Epithelial cell of proximal tubule (primary cell): ENCODE measurements around the gene CABYR. TPM values are rescaled to one million over a fixed set of nuclear protein-coding genes. Genes with fewer than 3 reads are reported as not detected.

ENCODE experiments used
- DNase-seq: peaks from one replicate; pipeline ENCODE4 v3.0.0-alpha.2; 2011; ENCODE audit warnings: low read depth
- H3K4me3 ChIP-seq: 2 replicates; pipeline ENCODE4 v1.5.1; 2011; ENCODE audit warnings: low read depth, mild to moderate bottlenecking, low read length
- CTCF ChIP-seq: conservative IDR thresholded peaks from 2 replicates; pipeline ENCODE4 v1.5.1; 2012; ENCODE audit warnings: low read depth, mild to moderate bottlenecking, low read length
- total RNA-seq: library from RNA; depleted of rRNA; stranded (reverse); fragments of >200 nt; gene quantifications from 2 replicates; pipeline ENCODE4 v1.2.3, GENCODE V29; 2015

CABYR gene
- total RNA-seq, 1 donor from 2014 or later = 15.7 TPM

GRCh38 chr18:24103320-24104021 is 35.4 kb upstream of the CABYR start:
- no peak overlapping the region for H3K4me3 ChIP-seq
- no peak for TF ChIP-seq CTCF
- no peak for DNase-seq

GRCh38 chr18:24104486-24104885 is 34.4 kb upstream of the CABYR start:
- H3K4me3 ChIP-seq = no peak overlapping the region
- DNase-seq = no peak
- TF ChIP-seq CTCF = no peak

GRCh38 chr18:24108641-24109040 is 30.2 kb upstream of the CABYR start:
- no peak for TF ChIP-seq CTCF
- H3K4me3 ChIP-seq = no peak overlapping the region
- no peak for DNase-seq

- no peak overlapping the region for H3K4me3 ChIP-seq
- DNase-seq = no peak
- peak; percentile 23 for TF ChIP-seq CTCF
These were observed 26.9 kb upstream of the CABYR start for GRCh38 chr18:24111936-24112335.

GRCh38 chr18:24112464-24112863 is 26.4 kb upstream of the CABYR start:
- no peak for DNase-seq
- TF ChIP-seq CTCF = no peak
- no peak overlapping the region for H3K4me3 ChIP-seq

- peak; percentile 39 for DNase-seq
- H3K4me3 ChIP-seq = no peak overlapping the region
- no peak for TF ChIP-seq CTCF
These were observed 25.8 kb upstream of the CABYR start for GRCh38 chr18:24112874-24113615.
